WTC11 (cell line): Measurements from ENCODE around the gene FZD10. TPM values are rescaled to one million over a fixed set of nuclear protein-coding genes. Genes with fewer than 3 reads are reported as not detected.

Experiments
- ATAC-seq: fragments of 200-7000 bp; cut with Tn5 transposase; 2 replicates; pipeline ENCODE4 v1.10.0; 2021; ENCODE audit warnings: mild to moderate bottlenecking, moderate library complexity
- CTCF ChIA-PET: fragments of 300-600 bp; sonication (Branson Sonifier 250); formaldehyde crosslinking; loops from one replicate; lab custom pipeline; 2021; ENCODE audit warnings: antibody characterized with exemption; lab: Charles Lee
- POLR2A ChIA-PET: fragments of 350-600 bp; sonication (Branson Sonifier 250); formaldehyde crosslinking; loops from one replicate; lab custom pipeline; 2021; ENCODE audit warnings: antibody characterized with exemption; lab: Charles Lee
- DNase-seq: peaks from one replicate; pipeline ENCODE4 v3.0.0; 2021; ENCODE audit warnings: low spot score
- H3K27ac Mint-ChIP-seq: 2 replicates; pipeline ENCODE4 v1.8.0; 2021; ENCODE audit warnings: mixed read lengths
- H3K27me3 Mint-ChIP-seq: 2 replicates; pipeline ENCODE4 v1.8.0; 2021; ENCODE audit warnings: low read depth, mild to moderate bottlenecking, moderate library complexity, mixed read lengths
- H3K36me3 Mint-ChIP-seq: 2 replicates; pipeline ENCODE4 v1.8.0; 2021; ENCODE audit warnings: mixed read lengths
- H3K4me1 Mint-ChIP-seq: 2 replicates; pipeline ENCODE4 v1.8.0; 2022; ENCODE audit warnings: mixed read lengths
- H3K4me3 Mint-ChIP-seq: 2 replicates; pipeline ENCODE4 v1.8.0; 2021; ENCODE audit warnings: mild to moderate bottlenecking, moderate library complexity, mixed read lengths
- H3K9me3 Mint-ChIP-seq: 2 replicates; pipeline ENCODE4 v1.8.0; 2021; ENCODE audit warnings: mixed read lengths
- CREM ChIP-seq: sonication (generic); formaldehyde crosslinking; IDR thresholded peaks from 2 replicates; pipeline ENCODE4 v1.8.1; 2022; ENCODE audit warnings: mild to moderate bottlenecking, missing genetic modification reagents, moderate library complexity
- E2F4 ChIP-seq: sonication (generic); formaldehyde crosslinking; IDR thresholded peaks from 2 replicates; pipeline ENCODE4 v1.8.1; 2022; ENCODE audit warnings: low read depth, mild to moderate bottlenecking, moderate library complexity, missing genetic modification reagents, borderline replicate concordance
- ELF4 ChIP-seq: sonication (generic); formaldehyde crosslinking; IDR thresholded peaks from 2 replicates; pipeline ENCODE4 v1.8.1; 2022; ENCODE audit warnings: low read depth, mild to moderate bottlenecking, moderate library complexity, missing genetic modification reagents
- GABPB1 ChIP-seq: sonication (generic); formaldehyde crosslinking; IDR thresholded peaks from 2 replicates; pipeline ENCODE4 v1.8.1; 2023; ENCODE audit warnings: mild to moderate bottlenecking, missing genetic modification reagents
- GTF2I ChIP-seq: fragments of 250-450 bp; sonication (Bioruptor Pico); conservative IDR thresholded peaks from 2 replicates; pipeline ENCODE4 v1.4.0; 2021; ENCODE audit warnings: mild to moderate bottlenecking
- KAT7 ChIP-seq: sonication (generic); formaldehyde crosslinking; IDR thresholded peaks from 2 replicates; pipeline ENCODE4 v1.8.1; 2023; ENCODE audit warnings: missing genetic modification reagents, mild to moderate bottlenecking, borderline replicate concordance
- MXD4 ChIP-seq: fragments of 250-450 bp; sonication (Bioruptor Pico); IDR thresholded peaks from 2 replicates; pipeline ENCODE4 v1.8.0; 2021; ENCODE audit warnings: mild to moderate bottlenecking, moderate library complexity, borderline replicate concordance
- MYBL2 ChIP-seq: sonication (generic); formaldehyde crosslinking; IDR thresholded peaks from 2 replicates; pipeline ENCODE4 v1.8.1; 2023; ENCODE audit warnings: mild to moderate bottlenecking, moderate library complexity, missing genetic modification reagents
- NFATC4 ChIP-seq: fragments of 250-450 bp; sonication (Bioruptor Pico); IDR thresholded peaks from 2 replicates; pipeline ENCODE4 v1.9.0; 2021; ENCODE audit warnings: mild to moderate bottlenecking
- NR3C1 ChIP-seq: sonication (generic); formaldehyde crosslinking; conservative IDR thresholded peaks from 2 replicates; pipeline ENCODE4 v1.8.1; 2023; ENCODE audit warnings: low read depth, mild to moderate bottlenecking, missing genetic modification reagents
- TEAD4 ChIP-seq: sonication (generic); formaldehyde crosslinking; IDR thresholded peaks from 2 replicates; pipeline ENCODE4 v1.8.0; 2022; ENCODE audit warnings: mild to moderate bottlenecking, missing genetic modification reagents
- ZBTB21 ChIP-seq: sonication (generic); formaldehyde crosslinking; IDR thresholded peaks from 2 replicates; pipeline ENCODE4 v1.8.1; 2023; ENCODE audit warnings: mild to moderate bottlenecking, missing genetic modification reagents, borderline replicate concordance
- ZNF121 ChIP-seq: sonication (generic); formaldehyde crosslinking; IDR thresholded peaks from 2 replicates; pipeline ENCODE4 v1.8.0; 2023; ENCODE audit warnings: missing genetic modification reagents
- ZNF423 ChIP-seq: fragments of 250-450 bp; sonication (Bioruptor Pico); IDR thresholded peaks from 2 replicates; pipeline ENCODE4 v2.1.2; 2022; ENCODE audit warnings: mild to moderate bottlenecking, moderate library complexity
- ZNF425 ChIP-seq: fragments of 250-450 bp; sonication (Bioruptor Pico); conservative IDR thresholded peaks from 2 replicates; pipeline ENCODE4 v1.9.0; 2021; ENCODE audit warnings: mild to moderate bottlenecking
- ZNF512 ChIP-seq: sonication (generic); formaldehyde crosslinking; IDR thresholded peaks from 2 replicates; pipeline ENCODE4 v1.8.1; 2022; ENCODE audit warnings: missing genetic modification reagents, borderline replicate concordance
- total RNA-seq: library from RNA; stranded (reverse); gene quantifications from 3 replicates; pipeline ENCODE4 v1.2.3, GENCODE V29; 2021

The FZD10 gene
- total RNA-seq, 1 experiment from 2014 or later: 1.1 TPM

DNA sequence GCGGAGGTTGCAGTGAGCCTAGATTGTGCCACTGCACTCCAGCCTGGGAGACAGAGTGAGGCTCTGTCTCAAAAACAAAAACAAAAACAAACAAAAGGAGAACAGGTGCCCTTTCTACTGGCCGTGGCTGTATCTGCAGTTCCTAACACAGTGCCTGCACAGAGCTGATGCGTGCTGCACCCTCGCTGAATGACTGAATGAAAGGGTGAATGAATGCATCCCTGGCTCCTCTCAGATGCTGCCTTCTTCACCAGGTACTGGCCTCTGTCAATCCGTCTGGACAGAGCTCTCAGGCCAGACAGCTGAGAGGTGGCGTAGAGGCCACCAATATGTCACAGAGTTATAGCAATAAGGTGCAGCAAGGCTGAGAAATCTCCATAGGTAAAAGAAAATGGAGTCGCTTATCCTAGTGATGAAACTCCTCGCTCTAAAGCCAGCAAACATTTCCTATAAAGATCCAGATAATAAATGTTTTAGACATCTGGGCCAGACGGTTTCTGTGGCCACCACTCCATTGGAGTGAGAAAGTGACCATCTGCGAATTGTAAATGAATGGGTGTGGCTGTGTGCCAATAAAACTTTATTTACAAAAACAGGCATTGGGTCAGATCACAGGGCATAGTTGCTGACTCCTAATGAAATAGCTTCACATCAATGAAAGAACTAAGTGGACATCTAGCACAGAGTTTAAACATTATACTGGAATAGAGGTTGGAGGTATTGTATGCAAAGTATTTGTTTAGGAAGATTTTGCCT, 15.9 kb upstream of the FZD10 start:
- no peak for ATAC-seq
- Mint-ChIP-seq H3K27me3 (peaks cover 8% of the 10 kb centered on the region; the same call in 1 of the 2 replicates), H3K9me3 (peaks cover 26% of the 10 kb centered on the region)

GRCh38 chr12:130147875-130148596, 14.2 kb upstream of the FZD10 start:
- peaks cover 10% of the 10 kb centered on the region for H3K27me3 Mint-ChIP-seq
- H3K9me3 Mint-ChIP-seq: peaks cover 32% of the 10 kb centered on the region
- H3K36me3 Mint-ChIP-seq: peaks cover 29% of the 10 kb centered on the region
- H3K4me3 Mint-ChIP-seq: no peak overlapping the region
- CTCF ChIA-PET: no interaction called here
- no peak for ATAC-seq
- TF ChIP-seq NR3C1 (CRISPR knock-in tag) (no peak), GABPB1 (CRISPR knock-in tag) (no peak), ZNF121 (CRISPR knock-in tag) (no peak), NFATC4 (CRISPR knock-in tag) (no peak), CREM (no peak), GTF2I (no peak), ZNF512 (CRISPR knock-in tag) (no peak), MXD4 (CRISPR knock-in tag) (no peak), MYBL2 (CRISPR knock-in tag) (no peak), ZNF423 (CRISPR knock-in tag) (no peak), TEAD4 (CRISPR knock-in tag) (no peak)
- TF ChIP-seq, all 79 proteins: peak for 0
- 0 out of 2 replicates have a peak, but pooled peaks cover 2% of the 10 kb centered on the region for H3K4me1 Mint-ChIP-seq
- no peak for DNase-seq
- no peak overlapping the region for H3K27ac Mint-ChIP-seq
- POLR2A ChIA-PET: no interaction called here

More for the DNA sequence above, 15.9 kb upstream of the FZD10 start:
- POLR2A ChIA-PET: no interaction called here
- H3K27ac Mint-ChIP-seq: no peak overlapping the region
- no peak overlapping the region for H3K4me3 Mint-ChIP-seq
- H3K4me1 Mint-ChIP-seq: 0 out of 2 replicates have a peak, but pooled peaks cover 2% of the 10 kb centered on the region
- CTCF ChIA-PET: no interaction called here
- peaks cover 26% of the 10 kb centered on the region for H3K36me3 Mint-ChIP-seq
- no peak for TF ChIP-seq TEAD4 (CRISPR knock-in tag)
- no peak for TF ChIP-seq E2F4 (CRISPR knock-in tag)
- TF ChIP-seq ZBTB21 (CRISPR knock-in tag): no peak
- DNase-seq: no peak

DNA sequence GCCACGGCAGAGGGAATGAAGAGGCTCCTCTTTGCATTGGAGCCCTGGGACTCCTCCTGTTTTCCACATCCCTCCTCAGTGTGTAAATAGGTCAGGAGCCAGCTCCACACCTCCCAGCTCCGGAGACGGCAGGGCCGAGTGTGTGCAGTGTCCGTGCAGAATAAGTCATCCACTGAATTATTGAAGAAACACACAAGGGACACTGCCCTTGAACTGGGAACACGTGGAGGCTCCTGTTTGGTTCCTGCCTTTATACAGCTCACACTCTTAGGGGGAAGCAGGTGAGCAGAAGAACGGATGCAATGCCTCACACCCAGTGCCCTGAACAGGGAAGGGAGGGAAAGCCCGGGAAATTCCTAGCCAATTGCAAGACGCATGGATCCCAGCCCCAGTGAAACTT, 10.4 kb upstream of the FZD10 start:
- POLR2A ChIA-PET: no interaction called here

DNA sequence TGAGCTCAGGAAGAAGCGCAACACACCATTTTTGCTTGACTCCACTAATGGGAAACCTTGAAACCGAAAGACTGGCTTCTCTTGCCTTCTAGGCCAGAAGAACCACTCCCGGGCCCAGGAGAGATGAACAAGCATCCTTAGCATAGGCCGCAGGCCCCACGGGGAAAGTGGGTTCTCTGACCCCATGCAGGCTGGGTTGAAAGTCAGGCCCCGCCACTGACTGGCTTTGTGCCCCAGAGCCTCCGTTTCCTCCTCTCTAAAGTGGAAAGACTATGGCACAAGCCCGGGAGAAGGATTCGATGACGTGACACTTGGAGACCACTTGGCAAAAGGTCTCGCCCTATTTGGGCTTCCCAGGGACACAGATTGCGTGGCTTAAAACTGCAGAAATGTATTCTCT, 9.9 kb upstream of the FZD10 start:
- ChIA-PET POLR2A (no interaction called here), CTCF (no interaction called here)
- Mint-ChIP-seq H3K4me3 (no peak overlapping the region), H3K9me3 (peaks cover 36% of the 10 kb centered on the region), H3K27ac (no peak overlapping the region), H3K27me3 (peaks cover 43% of the 10 kb centered on the region), H3K36me3 (peaks cover 38% of the 10 kb centered on the region), H3K4me1 (no peaks in the 10 kb centered on the region)
- DNase-seq (no peak), ATAC-seq (no peak)
- no peak for TF ChIP-seq ZNF425
- no peak for TF ChIP-seq ELF4 (CRISPR knock-in tag)
- TF ChIP-seq ZBTB21 (CRISPR knock-in tag): no peak

More for the DNA sequence above, 10.4 kb upstream of the FZD10 start:
- Mint-ChIP-seq H3K27ac (no peak overlapping the region), H3K9me3 (peaks cover 37% of the 10 kb centered on the region), H3K4me3 (no peak overlapping the region), H3K36me3 (peaks cover 38% of the 10 kb centered on the region), H3K27me3 (peaks cover 37% of the 10 kb centered on the region), H3K4me1 (no peaks in the 10 kb centered on the region)
- TF ChIP-seq KAT7 (CRISPR knock-in tag): no peak
- CTCF ChIA-PET: no interaction called here
- no peak for DNase-seq
- ATAC-seq: no peak
